ENCODE measurements around the gene MYOG. TPM values are rescaled to one million over a fixed set of nuclear protein-coding genes. Genes with fewer than 3 reads are reported as not detected.

The MYOG gene
- polyA plus RNA-seq, 3 donors: not detected

DNA sequence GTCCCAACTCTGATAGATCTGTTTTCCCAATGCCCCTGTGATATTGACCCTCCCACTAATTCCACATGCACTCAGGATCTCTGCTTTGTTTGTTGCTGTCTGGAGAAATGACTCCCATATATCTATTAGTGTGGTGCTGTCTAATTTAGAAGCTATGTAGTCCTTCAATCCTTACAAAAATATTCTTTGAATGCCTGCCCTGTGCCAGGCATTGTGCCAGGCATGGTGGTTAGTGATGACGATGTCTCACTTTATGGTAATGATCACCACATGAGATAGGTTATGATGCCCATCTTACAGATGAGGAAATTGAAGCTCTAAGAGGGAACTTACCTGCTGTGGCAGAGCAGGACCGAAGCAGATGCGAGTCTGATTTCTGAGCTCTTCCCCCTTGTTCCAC, 12.9 kb downstream of the MYOG start:
- DNase-seq: no peak
- no peak overlapping the region for H3K4me3 ChIP-seq (replicated peaks in 1 of 3; ENCODE audit: low read depth in 2 of 3, low read length in 3 of 3)
- H3K27me3 ChIP-seq (ENCODE audit: control insufficient read depth in 2 of 2, insufficient read depth in 2 of 2, low read length in 2 of 2): no peaks in the 10 kb centered on the region
- H2AFZ ChIP-seq (ENCODE audit: insufficient read depth, low read depth, low read length, poor library complexity, severe bottlenecking): no peak overlapping the region
- Mint-ChIP-seq H3K27ac (no peak overlapping the region), H3K9me3 (peaks cover 0 to 2% (median 0%) of the 10 kb centered on the region in 7 donors), H3K36me3 (peaks cover 35 to 49% of the 10 kb centered on the region in 2 donors), H3K27me3 (ENCODE audit: low read depth in 3 of 3) (peaks cover 0 to 6% (median 6%) of the 10 kb centered on the region in 3 donors), H3K4me3 (no peak overlapping the region), H3K4me1 (peaks cover 61% of the 10 kb centered on the region)
- intact Hi-C loops (cut with micrococcal nuclease): no loop called here
- no peak overlapping the region for H3K4me2 ChIP-seq (replicated peaks; ENCODE audit: extremely low read depth, low read length, poor library complexity, severe bottlenecking)
- peaks cover 0 to 10% of the 10 kb centered on the region in 2 donors for H3K36me3 ChIP-seq (replicated peaks in 1 of 2; ENCODE audit: control insufficient read depth in 1 of 2, insufficient read depth in 2 of 2, low read length in 2 of 2)
- peaks cover 47 to 52% of the 10 kb centered on the region in 2 donors for H3K4me1 ChIP-seq (ENCODE audit: control insufficient read depth in 1 of 2, insufficient read depth in 2 of 2, low read length in 2 of 2)
- H3K9me3 ChIP-seq (replicated peaks in 1 of 2; ENCODE audit: control insufficient read depth in 1 of 2, insufficient read depth in 1 of 2, low read length in 2 of 2): no peaks in the 10 kb centered on the region
- no peaks in the 10 kb centered on the region for H4K20me1 ChIP-seq (ENCODE audit: insufficient read depth, low read length)
- no peak overlapping the region for H3K27ac ChIP-seq (ENCODE audit: low read depth in 1 of 2, low read length in 2 of 2)
- no peak overlapping the region for H3K9ac ChIP-seq (ENCODE audit: insufficient read depth, low read length, poor library complexity, severe bottlenecking)
- peaks cover 5% of the 10 kb centered on the region for H3K79me2 ChIP-seq (ENCODE audit: insufficient read depth, low read length)
- WGBS (ENCODE audit: insufficient coverage): 60% methylated on average over 1 of the region's 3 CpGs
- TF ChIP-seq, protein P1, sequence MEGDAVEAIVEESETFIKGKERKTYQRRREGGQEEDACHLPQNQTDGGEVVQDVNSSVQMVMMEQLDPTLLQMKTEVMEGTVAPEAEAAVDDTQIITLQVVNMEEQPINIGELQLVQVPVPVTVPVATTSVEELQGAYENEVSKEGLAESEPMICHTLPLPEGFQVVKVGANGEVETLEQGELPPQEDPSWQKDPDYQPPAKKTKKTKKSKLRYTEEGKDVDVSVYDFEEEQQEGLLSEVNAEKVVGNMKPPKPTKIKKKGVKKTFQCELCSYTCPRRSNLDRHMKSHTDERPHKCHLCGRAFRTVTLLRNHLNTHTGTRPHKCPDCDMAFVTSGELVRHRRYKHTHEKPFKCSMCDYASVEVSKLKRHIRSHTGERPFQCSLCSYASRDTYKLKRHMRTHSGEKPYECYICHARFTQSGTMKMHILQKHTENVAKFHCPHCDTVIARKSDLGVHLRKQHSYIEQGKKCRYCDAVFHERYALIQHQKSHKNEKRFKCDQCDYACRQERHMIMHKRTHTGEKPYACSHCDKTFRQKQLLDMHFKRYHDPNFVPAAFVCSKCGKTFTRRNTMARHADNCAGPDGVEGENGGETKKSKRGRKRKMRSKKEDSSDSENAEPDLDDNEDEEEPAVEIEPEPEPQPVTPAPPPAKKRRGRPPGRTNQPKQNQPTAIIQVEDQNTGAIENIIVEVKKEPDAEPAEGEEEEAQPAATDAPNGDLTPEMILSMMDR (IDR thresholded peaks at IDR 0.05): no peak

DNA sequence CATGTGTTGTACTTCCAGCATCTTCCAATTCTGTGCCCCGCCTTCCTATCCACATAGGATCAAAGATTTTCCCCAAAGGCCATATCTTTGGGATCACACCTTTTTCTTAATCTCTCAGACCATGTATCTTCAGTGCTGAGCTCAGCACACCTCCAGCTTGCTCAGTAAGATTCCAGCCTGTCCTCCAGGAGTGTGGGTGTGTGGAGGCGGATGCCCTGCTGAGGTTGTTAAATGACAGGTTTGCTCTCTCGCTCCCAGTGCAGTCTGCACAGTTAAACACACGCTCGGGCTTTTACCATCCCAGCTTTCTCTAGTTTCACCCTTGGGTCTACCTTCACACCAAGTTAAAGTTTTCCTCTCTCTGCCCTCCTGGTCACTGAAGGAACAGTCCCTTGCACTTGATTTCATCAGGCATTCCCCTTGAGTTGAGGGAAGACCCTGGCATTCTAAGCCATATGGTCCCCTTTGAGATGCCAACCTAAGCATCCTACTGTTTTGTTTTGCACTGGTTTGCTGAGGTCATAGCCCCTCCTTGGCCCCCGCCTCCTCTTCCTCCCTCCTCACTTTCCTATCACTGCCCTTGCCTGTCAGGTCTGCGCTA, 13.7 kb downstream of the MYOG start:
- no peak overlapping the region for H3K27ac Mint-ChIP-seq
- H3K9ac ChIP-seq (ENCODE audit: insufficient read depth, low read length, poor library complexity, severe bottlenecking): no peak overlapping the region
- no peaks in the 10 kb centered on the region for H3K9me3 ChIP-seq (replicated peaks in 1 of 2; ENCODE audit: control insufficient read depth in 1 of 2, insufficient read depth in 1 of 2, low read length in 2 of 2)
- H3K4me1 ChIP-seq (ENCODE audit: control insufficient read depth in 1 of 2, insufficient read depth in 2 of 2, low read length in 2 of 2): peaks cover 54 to 58% of the 10 kb centered on the region in 2 donors
- peaks cover 0 to 7% (median 6%) of the 10 kb centered on the region in 3 donors for H3K27me3 Mint-ChIP-seq (ENCODE audit: low read depth in 3 of 3)
- H3K36me3 ChIP-seq (replicated peaks in 1 of 2; ENCODE audit: control insufficient read depth in 1 of 2, insufficient read depth in 2 of 2, low read length in 2 of 2): peaks cover 0 to 10% of the 10 kb centered on the region in 2 donors
- H3K4me1 Mint-ChIP-seq: peaks cover 69% of the 10 kb centered on the region
- H3K4me2 ChIP-seq (replicated peaks; ENCODE audit: extremely low read depth, low read length, poor library complexity, severe bottlenecking): no peak overlapping the region
- no peaks in the 10 kb centered on the region for H4K20me1 ChIP-seq (ENCODE audit: insufficient read depth, low read length)
- H3K27ac ChIP-seq (ENCODE audit: low read depth in 1 of 2, low read length in 2 of 2): no peak overlapping the region
- peaks cover 5% of the 10 kb centered on the region for H3K79me2 ChIP-seq (ENCODE audit: insufficient read depth, low read length)
- TF ChIP-seq, protein P1 (IDR thresholded peaks at IDR 0.05): no peak
- 100% methylated on average over 3 of the region's 7 CpGs for WGBS (ENCODE audit: insufficient coverage)
- H3K36me3 Mint-ChIP-seq: peaks cover 38 to 57% of the 10 kb centered on the region in 2 donors
- H3K27me3 ChIP-seq (ENCODE audit: control insufficient read depth in 2 of 2, insufficient read depth in 2 of 2, low read length in 2 of 2): no peaks in the 10 kb centered on the region
- H3K4me3 ChIP-seq (replicated peaks in 1 of 3; ENCODE audit: low read depth in 2 of 3, low read length in 3 of 3): no peak overlapping the region
- intact Hi-C loops (cut with micrococcal nuclease): no loop called here
- DNase-seq: no peak
- no peak overlapping the region for H2AFZ ChIP-seq (ENCODE audit: insufficient read depth, low read depth, low read length, poor library complexity, severe bottlenecking)
- H3K4me3 Mint-ChIP-seq: no peak overlapping the region
- H3K9me3 Mint-ChIP-seq: peaks cover 0 to 2% (median 0%) of the 10 kb centered on the region in 7 donors
